Fibroblast of skin of scalp (primary cell): ENCODE measurements around the gene NID1.
"Not testable (repeated sequence)": the region's sequence is repeated elsewhere in the genome, so short reads cannot be mapped to it uniquely, and the experiment has no call there.

Source experiments
- DNase-seq: peaks from one replicate; pipeline ENCODE4 v3.0.0-alpha.2; 2013

The NID1 gene

GRCh38 chr1:235996048-235996785 lies 68.7 kb downstream of the NID1 start:
- no peak for DNase-seq

DNA sequence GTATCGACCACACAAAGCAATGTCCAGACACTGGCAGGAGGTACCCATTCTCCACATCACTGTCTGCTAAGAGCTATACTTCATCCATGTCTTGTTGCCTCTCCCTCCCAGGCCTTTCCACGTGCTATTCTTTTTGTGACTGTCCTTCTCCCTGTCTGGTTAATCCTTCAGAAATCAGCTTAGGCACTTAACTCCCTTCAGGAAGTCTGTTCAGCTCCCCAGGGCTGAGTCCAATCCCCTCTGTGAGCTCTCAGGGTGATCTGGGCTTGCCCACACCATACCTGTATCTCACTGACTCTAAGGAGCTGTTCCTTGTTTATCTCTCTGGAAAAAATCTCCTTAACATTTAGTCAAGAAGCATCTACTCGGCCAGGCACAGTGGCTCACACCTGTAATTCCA lies 69.4 kb downstream of the NID1 start:
- no peak for DNase-seq

GRCh38 chr1:235993652-235994051 lies 71.2 kb downstream of the NID1 start:
- no peak for DNase-seq

DNA sequence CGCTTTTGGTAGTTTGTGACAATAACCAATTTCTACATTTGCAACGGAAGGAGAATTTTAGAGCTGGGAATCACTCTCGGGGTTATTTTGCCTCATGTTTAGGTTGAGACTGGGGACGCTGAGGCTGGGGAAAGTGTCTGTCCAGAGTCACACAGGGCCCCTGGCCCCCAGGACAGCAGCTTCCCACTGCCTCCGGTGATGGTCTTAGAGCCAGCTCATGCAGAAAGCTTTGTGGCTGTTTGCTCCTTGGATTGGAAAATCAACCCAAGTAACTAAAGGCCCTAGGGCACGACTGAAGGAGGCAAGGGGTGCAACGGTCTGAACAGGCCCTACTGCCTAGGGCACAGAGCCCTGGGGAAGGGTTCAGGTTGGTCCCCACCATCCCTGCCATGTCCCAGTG lies 72.0 kb downstream of the NID1 start:
- no peak for DNase-seq

DNA sequence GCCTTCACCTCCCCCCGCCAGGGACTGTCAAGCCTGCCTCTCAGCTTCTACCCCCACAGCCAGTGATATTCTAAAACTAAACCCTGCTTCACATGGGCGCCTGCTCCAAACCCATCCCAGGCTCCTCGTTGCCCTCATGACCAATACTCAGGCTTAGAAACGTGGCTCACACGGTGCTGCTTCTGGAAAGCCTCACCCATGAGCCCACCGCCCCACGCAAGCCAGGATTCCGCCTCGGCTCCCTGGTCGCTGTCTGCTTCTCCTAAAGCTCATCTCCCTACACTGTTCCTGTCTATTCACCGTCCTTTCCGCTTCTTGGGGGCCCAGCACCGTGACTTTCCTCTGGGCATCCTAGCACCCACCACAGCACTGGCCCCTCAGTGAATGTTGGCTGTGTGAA lies 72.5 kb downstream of the NID1 start:
- DNase-seq = no peak

GRCh38 chr1:235990330-235990795 lies 74.5 kb downstream of the NID1 start:
- DNase-seq = no peak

DNA sequence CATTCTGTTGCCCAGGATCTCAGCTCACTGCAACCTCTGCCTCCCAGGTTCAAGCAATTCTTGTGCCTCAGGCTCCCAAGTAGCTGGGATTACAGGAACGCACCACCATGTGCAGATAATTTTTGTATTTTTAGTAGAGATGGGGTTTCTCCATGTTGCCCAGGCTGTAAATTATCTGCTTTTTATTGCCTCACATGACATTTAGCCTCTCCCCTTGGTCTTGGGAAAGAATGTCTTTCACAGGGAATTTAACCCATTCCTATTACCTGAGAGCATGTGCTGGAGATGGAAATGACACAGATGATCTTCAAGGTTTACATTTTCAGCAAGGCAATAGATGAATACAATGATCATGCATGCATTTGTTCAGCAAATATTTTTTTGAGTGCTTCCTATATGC lies 75.8 kb downstream of the NID1 start:
- no peak for DNase-seq

- no peak for DNase-seq
Observed at GRCh38 chr1:235986869-235987268, 78.0 kb downstream of the NID1 start.

GRCh38 chr1:235984041-235984825 lies 80.7 kb downstream of the NID1 start:
- peak; percentile 90 for DNase-seq

- DNase-seq = no peak
Observed at GRCh38 chr1:235980976-235981375, 83.9 kb downstream of the NID1 start.

DNA sequence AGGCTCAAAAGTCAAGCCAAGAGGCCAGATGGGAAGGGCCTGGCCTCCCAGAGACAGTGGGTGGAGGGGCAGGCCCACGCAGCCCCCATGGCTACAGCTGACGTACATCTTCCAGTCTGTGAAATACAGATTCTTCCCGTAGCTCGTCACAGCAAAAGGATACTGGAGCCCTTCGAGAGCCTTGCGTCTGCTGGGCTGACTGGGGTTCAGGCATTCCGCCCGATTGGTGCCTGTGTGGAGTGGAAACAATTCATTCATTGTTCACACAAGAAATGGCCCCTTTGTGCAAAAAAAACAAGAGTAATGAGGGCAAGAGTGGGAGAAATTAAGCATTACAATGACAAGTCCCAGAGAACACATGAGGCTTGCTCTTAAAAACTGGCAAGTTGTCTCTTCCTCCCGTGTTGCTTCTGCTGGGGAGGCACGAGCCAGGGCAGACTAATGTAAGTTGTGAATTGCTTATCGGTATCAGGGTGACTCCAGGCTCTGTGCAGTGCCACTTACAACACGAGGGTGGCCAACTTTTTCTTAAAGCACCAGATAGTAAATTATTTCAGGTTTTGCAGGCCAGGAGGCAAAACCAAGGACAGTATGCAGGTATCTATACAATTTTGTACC lies 85.1 kb downstream of the NID1 start:
- no peak for DNase-seq

GRCh38 chr1:235979176-235979575 lies 85.7 kb downstream of the NID1 start:
- no peak for DNase-seq

- no peak for DNase-seq
Observed at GRCh38 chr1:235976490-235976889, 88.4 kb downstream of the NID1 start.

- DNase-seq = peak; percentile 21
Observed at GRCh38 chr1:235974616-235975015, 90.3 kb downstream of the NID1 start.

GRCh38 chr1:235972691-235973090 lies 92.2 kb downstream of the NID1 start:
- not testable (repeated sequence) for DNase-seq

GRCh38 chr1:235972311-235972689 lies 92.6 kb downstream of the NID1 start:
- peak; percentile 81 for DNase-seq

- DNase-seq = peak; percentile 96
Observed at GRCh38 chr1:235971571-235972310, 93.1 kb downstream of the NID1 start.

GRCh38 chr1:235971020-235971419 lies 93.9 kb downstream of the NID1 start:
- no peak for DNase-seq

GRCh38 chr1:235968831-235969230 lies 96.1 kb downstream of the NID1 start:
- no peak for DNase-seq

DNA sequence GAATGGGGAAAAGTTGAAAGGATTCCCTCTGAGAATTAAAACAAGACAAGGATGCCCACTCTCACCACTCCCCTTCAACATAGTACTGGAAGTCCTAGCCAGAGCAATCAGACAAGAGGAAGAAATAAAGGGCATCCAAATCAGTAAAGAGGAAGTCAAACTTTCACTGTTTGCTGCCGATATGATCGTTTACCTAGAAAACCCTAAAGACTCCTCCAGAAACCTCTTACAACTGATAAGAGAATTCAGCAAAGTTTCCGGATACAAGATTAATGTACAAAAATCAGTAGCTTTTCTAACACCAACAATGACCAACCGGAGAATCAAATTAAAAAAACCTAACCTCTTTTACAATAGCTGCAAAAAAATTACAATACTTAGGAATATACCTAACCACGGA lies 98.8 kb downstream of the NID1 start:
- not testable (repeated sequence) for DNase-seq

DNA sequence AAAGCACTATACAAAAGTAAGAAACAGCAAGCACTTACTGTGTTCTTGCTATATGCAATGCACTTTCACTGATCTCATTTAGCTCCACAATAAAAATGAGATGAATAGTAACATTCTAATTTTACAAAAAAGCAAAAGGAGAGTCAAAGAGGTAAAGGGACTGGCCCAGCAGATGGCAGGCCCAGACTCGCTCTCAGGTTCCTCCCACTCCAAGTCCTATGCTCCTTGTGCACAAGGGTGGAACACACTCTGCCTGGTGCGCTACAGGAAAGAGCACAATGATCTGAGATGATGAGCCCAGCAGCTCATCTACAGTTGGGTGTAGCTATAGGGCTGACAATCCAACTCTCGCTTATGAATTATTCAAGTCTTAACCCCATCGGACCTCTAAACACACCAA lies 104.1 kb downstream of the NID1 start:
- no peak for DNase-seq

GRCh38 chr1:235958021-235958420 lies 106.9 kb downstream of the NID1 start:
- DNase-seq = no peak

DNA sequence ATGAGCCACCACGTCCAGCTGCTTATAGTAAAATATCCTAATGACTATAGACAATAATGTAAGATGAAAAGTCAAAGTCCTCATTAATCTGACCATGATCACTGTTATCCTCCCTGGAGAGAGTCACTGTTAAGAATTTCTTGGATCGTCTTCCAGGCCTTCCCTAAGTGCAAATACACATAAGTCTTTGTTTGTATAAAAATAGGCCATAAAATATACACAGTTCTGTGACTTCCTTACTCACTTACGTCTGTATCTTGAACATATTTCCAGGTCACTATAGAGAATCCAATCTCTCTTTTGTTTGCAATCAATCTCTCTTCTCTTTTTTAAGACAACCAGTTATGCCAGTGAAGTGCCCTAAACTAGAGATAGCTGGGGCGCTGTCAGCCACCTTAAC lies 109.1 kb downstream of the NID1 start:
- DNase-seq = no peak
